ENCODE measurements around the gene GATAD2A. TPM values are rescaled to one million over a fixed set of nuclear protein-coding genes. Genes with fewer than 3 reads are reported as not detected.
"Not testable (repeated sequence)": the region's sequence is repeated elsewhere in the genome, so short reads cannot be mapped to it uniquely, and the experiment has no call there.

The GATAD2A gene
- total and polyA plus RNA-seq, 2 of the 8 experiments (the other 6 are each of a cell fraction or from before 2014, with no cell fraction given) = 38.4 to 205 TPM

DNA sequence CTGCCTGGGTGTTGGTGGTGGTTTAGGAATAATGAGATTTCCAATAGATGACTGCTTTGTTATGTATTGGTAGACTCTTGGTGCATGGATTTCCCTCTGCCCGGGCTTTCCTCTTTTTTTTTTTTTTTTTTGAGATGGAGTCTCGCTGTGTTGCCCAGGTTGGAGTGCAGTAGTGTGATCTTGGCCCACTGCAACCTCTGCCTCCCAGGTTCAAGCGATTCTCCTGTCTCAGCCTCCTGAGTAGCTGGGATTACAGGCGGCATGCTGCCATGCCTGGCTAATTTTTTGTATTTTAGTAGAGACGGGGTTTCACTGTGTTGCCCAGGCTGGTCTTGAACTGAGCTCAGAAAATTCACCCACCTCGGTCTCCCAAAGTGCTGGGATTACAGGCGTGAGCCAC, 11.1 kb upstream of the GATAD2A start:
- H3K27me3 ChIP-seq (replicated peaks in 1 of 4; ENCODE audit: control insufficient read depth in 3 of 4, extremely low read depth in 1 of 4, insufficient read depth in 3 of 4, low read length in 3 of 4); H2BK120ac ChIP-seq (replicated peaks; ENCODE audit: low read depth, low read length); H3K4ac ChIP-seq (replicated peaks; ENCODE audit: insufficient read length, low read depth, low read length); H2AFZ ChIP-seq (ENCODE audit: low read length); H3K23me2 ChIP-seq (ENCODE audit: low read depth, low read length); H3K79me1 ChIP-seq (ENCODE audit: low read depth, low read length); H3K4me2 ChIP-seq (ENCODE audit: insufficient read depth in 1 of 2, low read depth in 2 of 2, low read length in 2 of 2); H3K23ac ChIP-seq (ENCODE audit: insufficient read length); H4K8ac ChIP-seq (ENCODE audit: extremely low read depth, insufficient read depth, low read length); H2BK20ac ChIP-seq (ENCODE audit: low read length); H3K9ac ChIP-seq (replicated peaks in 1 of 4; ENCODE audit: extremely low read depth in 1 of 4, low read depth in 3 of 4, low read length in 3 of 4); H3K27ac ChIP-seq (ENCODE audit: low read depth, low read length); H4K20me1 ChIP-seq (replicated peaks in 1 of 2; ENCODE audit: control insufficient read depth in 1 of 2, insufficient read depth in 2 of 2, low read length in 2 of 2); H2BK15ac ChIP-seq (ENCODE audit: low read length); H2BK12ac ChIP-seq (ENCODE audit: low read depth, low read length); H3K4me1 ChIP-seq (replicated peaks in 1 of 4; ENCODE audit: control insufficient read depth in 3 of 4, insufficient read depth in 4 of 4, low read length in 3 of 4); H3K56ac ChIP-seq (replicated peaks; ENCODE audit: insufficient read length, low read depth, low read length); H3K14ac ChIP-seq (ENCODE audit: insufficient read length); H3K36me3 ChIP-seq (ENCODE audit: control insufficient read depth in 2 of 4, insufficient read depth in 4 of 4, low read length in 3 of 4); H4K91ac ChIP-seq (replicated peaks; ENCODE audit: insufficient read length, low read length); DNase-seq (ENCODE audit: low read depth in 1 of 2, low spot score in 2 of 2); H3K4me3 ChIP-seq (ENCODE audit: extremely low read depth in 1 of 4, insufficient read depth in 2 of 4, low read depth in 3 of 4, low read length in 4 of 4); FAIRE-seq; H3K18ac ChIP-seq (ENCODE audit: extremely low read depth, low read length); H2AK5ac ChIP-seq (ENCODE audit: low read depth, low read length); H4K5ac ChIP-seq (ENCODE audit: insufficient read length, low read depth, low read length); H3K9me3 ChIP-seq (ENCODE audit: insufficient read depth in 2 of 2, low read depth in 1 of 2, low read length in 1 of 2): not testable (repeated sequence)
- POLR2A ChIA-PET (ENCODE audit: partially characterized antibody) = interaction anchor here (1.1 to 7.8 kb wide), 5 partner anchors 10 to 92 kb away, joined by 3 to 63 read pairs (median 5); partner anchors contain the start of gene GATAD2A
- CTCF ChIA-PET (ENCODE audit: partially characterized antibody) = interaction anchor here (1.1 to 1.7 kb wide), 4 partner anchors 11 to 30 kb away, joined by 3 to 14 read pairs (median 6); partner anchors contain the start of gene GATAD2A
- peaks cover 0 to 30% of the 10 kb centered on the region in 2 experiments; a peak in 3 of 4 replicates for H3K79me2 ChIP-seq (ENCODE audit: control insufficient read depth in 1 of 2, insufficient read depth in 2 of 2, low read length in 2 of 2)
- WGBS, 2 experiments (ENCODE audit: extremely low coverage in 1 of 2, insufficient coverage in 1 of 2, insufficient read length in 1 of 2, insufficient replicate concordance in 2 of 2, low coverage in 1 of 2, low lambda C conversion rate in 2 of 2, missing lambda C conversion rate in 1 of 2) = 85% methylated on average over 7 of the region's 7 CpGs; no CpG with 5 or more reads in 1 of the 2 experiments
- H2BK5ac ChIP-seq (ENCODE audit: low read depth, low read length) = peak overlapping the region; percentile 52; the same call in 1 of the 2 replicates

All from H1 (cell line).